ENCODE measurements around the gene KLHL26. TPM values are rescaled to one million over a fixed set of nuclear protein-coding genes. Genes with fewer than 3 reads are reported as not detected.

KLHL26 gene
- total RNA-seq, 1 experiment from 2014 or later, result 10.7 TPM

- no peak overlapping the region for H4K91ac ChIP-seq (ENCODE audit: insufficient read length, low read depth, low read length)
- H4K20me1 ChIP-seq (ENCODE audit: control insufficient read depth, insufficient read depth, insufficient read length), result no peaks in the 10 kb centered on the region
- no peak for TF ChIP-seq CTCF (conservative IDR thresholded peaks at IDR 0.05)
- H3K27me3 Mint-ChIP-seq (ENCODE audit: low read depth), result peaks cover 1% of the 10 kb centered on the region
- no peaks in the 10 kb centered on the region for H3K79me1 ChIP-seq (ENCODE audit: insufficient read depth, low read depth, low read length, poor library complexity, severe bottlenecking)
- no peak overlapping the region for H2BK5ac ChIP-seq (ENCODE audit: insufficient read length, low read length)
- WGBS (ENCODE audit: extremely low coverage, insufficient read length, low lambda C conversion rate), result no CpG with 5 or more reads among the region's 37 CpGs
- no peak overlapping the region for H4K8ac ChIP-seq (replicated peaks; ENCODE audit: insufficient read length, low read depth, low read length)
- no peak overlapping the region for H2BK120ac ChIP-seq (ENCODE audit: low read depth, low read length, poor library complexity, severe bottlenecking)
- no peak overlapping the region for H3K4ac ChIP-seq (ENCODE audit: low read depth, low read length)
- H3K4me1 ChIP-seq (ENCODE audit: insufficient read depth, low read length), result no peaks in the 10 kb centered on the region
- H3K23ac ChIP-seq (ENCODE audit: insufficient read length, low read depth, low read length), result no peak overlapping the region
- no peak overlapping the region for H3K18ac ChIP-seq (ENCODE audit: insufficient read length, low read depth, low read length)
- H2AK5ac ChIP-seq (ENCODE audit: insufficient read length, low read length), result no peak overlapping the region
- no peak overlapping the region for H3K27ac ChIP-seq (ENCODE audit: insufficient read length, low read depth, low read length)
- no peak overlapping the region for H3T11ph ChIP-seq (ENCODE audit: low read length)
- no peak overlapping the region for H2BK15ac ChIP-seq (ENCODE audit: low read depth, low read length)
- H3K4me2 ChIP-seq (ENCODE audit: insufficient read depth, insufficient read length, low read length), result no peak overlapping the region
- H3K23me2 ChIP-seq (ENCODE audit: insufficient read length, low read depth, low read length, poor library complexity, severe bottlenecking), result no peaks in the 10 kb centered on the region
- H2BK20ac ChIP-seq (ENCODE audit: low read depth, low read length, poor library complexity, severe bottlenecking), result no peak overlapping the region
- no peak overlapping the region for H3K9ac ChIP-seq (ENCODE audit: extremely low read depth, insufficient read length, low read length)
- H3K4me1 Mint-ChIP-seq, result peaks cover 22 to 29% of the 10 kb centered on the region in 2 experiments
- H3K27me3 ChIP-seq (ENCODE audit: insufficient read depth, low read length), result no peaks in the 10 kb centered on the region
- H3K79me2 ChIP-seq (ENCODE audit: insufficient read depth, low read length), result no peaks in the 10 kb centered on the region
- H2AFZ ChIP-seq (ENCODE audit: low read length), result no peak overlapping the region
- no peak overlapping the region for H2BK12ac ChIP-seq (ENCODE audit: insufficient read length, low read depth, low read length)
- H3K56ac ChIP-seq (ENCODE audit: insufficient read length, low read depth, low read length), result no peak overlapping the region
- no peaks in the 10 kb centered on the region; a peak in 1 of 5 replicates for H3K9me3 Mint-ChIP-seq
- DNase-seq, result no peak
- no peak overlapping the region for H4K5ac ChIP-seq (ENCODE audit: insufficient read length, low read depth, low read length)
- peaks cover 0 to 4% (median 2%) of the 10 kb centered on the region in 3 experiments; a peak in 2 of 7 replicates for H3K36me3 Mint-ChIP-seq (ENCODE audit: insufficient read depth in 1 of 3, low read depth in 3 of 3)
- no peaks in the 10 kb centered on the region for H3K9me3 ChIP-seq (ENCODE audit: control insufficient read depth, low read depth, low read length)
- no peak overlapping the region for H3K4me3 Mint-ChIP-seq
- H3K27ac Mint-ChIP-seq, result peak overlapping the region in 1 of 3 experiments; percentile 90; a peak in 2 of 7 replicates
- no peak overlapping the region for H3K14ac ChIP-seq (ENCODE audit: insufficient read depth, low read length)
Observed at GRCh38 chr19:18660051-18660910, 23.5 kb downstream of the KLHL26 start.

All from H9 (cell line).